ENCODE results near the gene REEP5. TPM values are rescaled to one million over a fixed set of nuclear protein-coding genes. Genes with fewer than 3 reads are reported as not detected.

REEP5 gene
- total RNA-seq = 45.2 and 64.4 TPM in 2 replicates

DNA sequence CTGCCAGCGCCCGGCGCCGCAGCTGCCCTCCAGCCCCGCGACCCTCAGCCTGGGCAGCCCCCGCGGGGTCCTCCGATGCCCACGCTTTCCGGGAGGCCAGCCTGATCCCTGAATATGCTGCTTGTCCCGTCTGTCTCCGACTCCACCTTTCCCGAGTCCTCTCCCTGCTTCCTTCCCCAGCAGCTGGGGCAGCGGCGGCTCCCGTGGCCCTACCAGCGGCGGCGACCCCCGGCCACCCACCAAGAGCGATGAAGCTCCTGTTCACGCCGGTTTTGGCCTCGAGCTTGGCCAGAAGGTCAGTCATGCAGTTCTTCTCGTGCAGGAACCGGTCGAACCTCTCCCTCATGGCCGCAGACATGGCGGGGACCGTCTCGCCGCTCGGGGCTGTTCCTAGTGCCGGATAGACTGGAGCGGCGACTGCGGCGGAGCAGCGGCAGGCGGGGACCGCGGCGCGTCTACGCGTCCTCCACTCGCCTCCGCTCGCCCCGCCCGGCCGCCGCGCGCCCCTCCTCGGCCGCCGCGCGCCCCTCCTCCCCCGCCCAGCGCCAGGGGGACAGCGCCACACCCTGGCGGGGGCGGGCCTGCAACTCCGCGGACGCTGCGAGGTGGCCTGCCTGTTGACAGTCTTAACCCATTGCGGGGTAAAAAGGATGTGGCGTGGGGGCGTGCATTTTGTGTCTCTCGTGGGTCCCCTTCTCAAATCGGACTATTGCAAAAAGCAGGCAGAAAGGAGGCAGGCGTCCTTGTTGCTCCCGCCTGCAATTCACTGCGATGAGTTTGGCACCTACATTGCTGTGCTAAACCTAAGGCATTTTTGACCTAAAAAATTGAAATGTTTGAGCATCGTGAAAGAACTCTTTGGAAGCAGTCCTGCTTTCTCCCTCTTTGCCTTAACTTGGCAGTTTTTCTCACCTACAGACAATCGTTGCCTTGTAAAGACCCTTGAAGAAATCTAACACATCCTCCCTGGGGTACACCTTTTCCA is at the start of gene REEP5:
TSS of gene REEP5 (minus strand) at position 395 of the 985 bp plus-strand sequence. CDS start at position 358, 37 bp downstream.

DNA sequence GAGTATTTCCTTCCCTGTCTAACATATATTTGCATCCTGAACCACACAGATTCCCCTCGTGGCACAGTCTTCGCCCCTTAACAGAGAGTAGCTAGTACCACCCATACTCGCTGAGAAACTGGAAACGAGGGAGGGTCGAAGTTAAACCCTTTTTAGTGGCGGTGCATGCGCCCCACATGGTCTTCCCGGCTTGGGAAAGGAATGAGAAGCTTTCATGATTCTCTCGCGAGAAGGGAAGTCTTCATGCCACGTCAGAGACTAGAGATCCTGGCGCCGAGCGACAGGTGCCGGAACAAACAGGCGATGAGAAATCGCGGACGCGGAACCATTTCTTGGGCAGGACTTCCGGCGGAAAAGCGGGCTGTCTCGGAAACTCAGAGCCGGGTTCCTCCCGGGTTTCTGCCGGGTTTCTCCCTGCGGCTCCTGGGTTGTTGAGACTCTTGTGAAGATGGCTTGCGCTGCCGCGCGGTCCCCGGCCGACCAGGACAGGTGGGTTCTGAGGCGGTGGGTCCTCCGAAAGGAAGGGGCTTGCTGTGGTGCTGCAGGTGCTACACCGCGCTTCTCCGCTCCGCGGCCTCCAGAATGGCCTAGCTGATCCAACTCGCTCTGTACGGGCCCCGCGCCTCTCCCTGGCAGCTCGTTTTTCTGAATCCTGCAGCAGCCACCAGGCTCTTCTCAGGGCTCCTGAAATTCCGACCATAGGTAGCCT is 60.9 kb downstream of the REEP5 start, which contains the start of gene SRP19:
TSS of gene SRP19 (plus strand) at position 359 of the 709 bp plus-strand sequence. CDS start at position 449, 90 bp downstream.

Other genes with a start within 250 kb of the REEP5 start
- gene APC, start 184.3 kb downstream of the REEP5 start, total RNA-seq = 33.0 and 85.9 TPM in 2 replicates
- 40.2 and 73.8 TPM in 2 replicates for gene SRP19, start 60.9 kb downstream of the REEP5 start, total RNA-seq
- gene DCP2, start 54.6 kb upstream of the REEP5 start, total RNA-seq = 24.4 and 42.7 TPM in 2 replicates